ENCODE measurements around the gene SERGEF.

DNA sequence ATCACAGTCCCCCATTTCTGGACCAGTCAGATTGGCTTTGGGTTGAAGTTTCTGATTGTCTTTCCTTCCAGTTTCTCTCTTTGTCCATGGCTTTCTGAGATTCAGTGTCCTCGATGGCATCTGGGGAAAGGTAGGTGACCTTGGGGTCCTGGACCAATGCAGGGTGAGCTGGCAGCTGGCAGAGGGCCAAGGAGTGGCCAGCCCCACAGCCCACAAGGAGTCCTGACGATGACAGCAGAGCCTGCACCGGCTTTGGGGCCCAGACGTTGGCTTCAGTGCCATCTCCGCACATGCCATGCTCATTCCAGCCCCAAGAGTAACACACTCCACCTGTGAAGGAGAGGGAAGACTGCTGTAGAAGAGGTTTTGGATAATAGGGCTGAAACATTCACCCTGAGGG lies 224.8 kb downstream of the SERGEF start:
- TF ChIP-seq YY1 (IDR thresholded peaks at IDR 0.05; ENCODE audit: low read depth) = no peak
- TF ChIP-seq CTCF (IDR thresholded peaks at IDR 0.05) = no peak
- TF ChIP-seq EZH2phosphoT487 (IDR thresholded peaks at IDR 0.05; ENCODE audit: borderline replicate concordance, low read depth) = no peak
- no peak for TF ChIP-seq RXRA (IDR thresholded peaks at IDR 0.05; ENCODE audit: borderline replicate concordance, low read depth)
- no peak for TF ChIP-seq RAD21 (IDR thresholded peaks at IDR 0.05; ENCODE audit: low read length)

Data from SK-N-SH (cell line).